Measurements from ENCODE around the gene MRM3. TPM values are rescaled to one million over a fixed set of nuclear protein-coding genes. Genes with fewer than 3 reads are reported as not detected.

MRM3 gene, protein sequence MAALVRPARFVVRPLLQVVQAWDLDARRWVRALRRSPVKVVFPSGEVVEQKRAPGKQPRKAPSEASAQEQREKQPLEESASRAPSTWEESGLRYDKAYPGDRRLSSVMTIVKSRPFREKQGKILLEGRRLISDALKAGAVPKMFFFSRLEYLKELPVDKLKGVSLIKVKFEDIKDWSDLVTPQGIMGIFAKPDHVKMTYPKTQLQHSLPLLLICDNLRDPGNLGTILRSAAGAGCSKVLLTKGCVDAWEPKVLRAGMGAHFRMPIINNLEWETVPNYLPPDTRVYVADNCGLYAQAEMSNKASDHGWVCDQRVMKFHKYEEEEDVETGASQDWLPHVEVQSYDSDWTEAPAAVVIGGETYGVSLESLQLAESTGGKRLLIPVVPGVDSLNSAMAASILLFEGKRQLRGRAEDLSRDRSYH
- 16.0 TPM for polyA plus RNA-seq (2013)

DNA sequence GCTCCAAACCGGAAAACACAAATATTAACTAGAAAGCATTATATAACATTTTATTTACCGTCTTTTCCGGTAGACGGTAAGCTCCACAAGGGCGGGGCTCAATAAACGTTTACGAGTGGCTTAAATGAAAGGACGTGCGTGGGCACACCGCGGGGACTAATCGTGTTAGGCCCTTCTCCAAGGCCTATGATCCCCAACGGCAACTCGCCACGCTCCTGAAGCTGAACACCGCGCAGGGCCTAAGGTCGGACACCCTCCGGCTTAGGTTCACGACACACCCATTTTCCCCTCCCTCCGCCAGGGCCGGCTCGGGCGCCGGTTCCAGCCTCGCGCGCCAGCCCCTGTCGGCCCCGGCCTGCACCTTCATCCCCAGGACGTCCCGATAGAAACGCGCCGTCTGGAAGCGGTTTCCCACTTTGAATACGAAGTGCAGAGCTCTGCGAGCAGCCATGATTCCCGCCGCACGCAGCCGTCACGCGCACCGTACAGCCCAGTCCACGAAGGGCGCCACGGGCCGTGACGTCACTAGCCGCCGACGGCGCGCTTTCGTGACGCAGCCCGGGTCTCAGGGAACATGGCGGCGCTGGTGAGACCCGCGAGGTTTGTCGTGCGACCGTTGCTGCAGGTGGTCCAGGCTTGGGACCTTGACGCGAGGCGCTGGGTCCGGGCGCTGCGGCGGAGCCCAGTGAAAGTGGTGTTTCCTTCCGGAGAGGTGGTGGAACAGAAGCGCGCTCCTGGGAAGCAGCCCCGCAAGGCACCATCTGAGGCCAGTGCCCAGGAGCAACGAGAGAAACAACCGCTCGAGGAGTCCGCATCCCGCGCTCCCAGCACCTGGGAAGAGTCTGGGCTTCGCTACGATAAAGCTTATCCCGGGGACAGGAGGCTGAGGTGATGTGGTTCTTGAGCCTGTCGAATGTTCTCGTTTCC, at the start of gene MRM3, which contains the start of gene GLOD4:
MRM3 (plus strand) TSS at position 549 of the 927 bp plus-strand sequence; CDS start at position 575, 26 bp downstream.
GLOD4 (minus strand) TSS at position 476 of the 927 bp plus-strand sequence; CDS start at position 451, 25 bp downstream.
- Histone ChIP-seq H3K4me1 (ENCODE audit: control extremely low read depth in 1 of 4, control insufficient read depth in 4 of 4, insufficient read depth in 4 of 4, low read length in 3 of 4) (peaks cover 11 to 29% (median 15%) of the 10 kb centered on the region in 4 experiments), H3K9me3 (ENCODE audit: control extremely low read depth in 1 of 5, control insufficient read depth in 4 of 5, insufficient read depth in 2 of 5, low read depth in 1 of 5, low read length in 4 of 5) (no peaks in the 10 kb centered on the region), H3K27ac (ENCODE audit: insufficient read depth in 1 of 2, low read depth in 1 of 2, low read length in 2 of 2, poor library complexity in 1 of 2, severe bottlenecking in 2 of 2) (peak within 1 kb of the TSS; percentile 81 to 92), H3K4me3 (ENCODE audit: control insufficient read depth in 1 of 7, extremely low read depth in 1 of 7, insufficient read depth in 4 of 7, low read depth in 2 of 7, low read length in 6 of 7) (peak within 1 kb of the TSS; percentile 89 to 100 (median 99)), H3K27me3 (replicated peaks in 2 of 5; ENCODE audit: control insufficient read depth in 4 of 5, insufficient read depth in 5 of 5, low read length in 4 of 5) (no peaks in the 10 kb centered on the region), H3K36me3 (ENCODE audit: control insufficient read depth in 4 of 4, insufficient read depth in 4 of 4, low read length in 3 of 4) (peaks cover 12 to 31% (median 17%) of the 10 kb centered on the region in 4 experiments)
- ChIA-PET CTCF (interaction anchor here (1.3 to 2.7 kb wide), 8 partner anchors 10 to 274 kb away, joined by 3 to 6 read pairs (median 5); partner anchors contain the start of gene TIMM22), POLR2A (interaction anchor here (0.6 to 1.4 kb wide), 7 partner anchors 10 to 532 kb away, joined by 3 to 4 read pairs (median 3); no protein-coding TSS in a partner anchor)
- WGBS (ENCODE audit: insufficient coverage): 0% methylated on average over 79 of the region's 87 CpGs
- DNase-seq: peak; percentile 91 to 94 (median 93)

DNA sequence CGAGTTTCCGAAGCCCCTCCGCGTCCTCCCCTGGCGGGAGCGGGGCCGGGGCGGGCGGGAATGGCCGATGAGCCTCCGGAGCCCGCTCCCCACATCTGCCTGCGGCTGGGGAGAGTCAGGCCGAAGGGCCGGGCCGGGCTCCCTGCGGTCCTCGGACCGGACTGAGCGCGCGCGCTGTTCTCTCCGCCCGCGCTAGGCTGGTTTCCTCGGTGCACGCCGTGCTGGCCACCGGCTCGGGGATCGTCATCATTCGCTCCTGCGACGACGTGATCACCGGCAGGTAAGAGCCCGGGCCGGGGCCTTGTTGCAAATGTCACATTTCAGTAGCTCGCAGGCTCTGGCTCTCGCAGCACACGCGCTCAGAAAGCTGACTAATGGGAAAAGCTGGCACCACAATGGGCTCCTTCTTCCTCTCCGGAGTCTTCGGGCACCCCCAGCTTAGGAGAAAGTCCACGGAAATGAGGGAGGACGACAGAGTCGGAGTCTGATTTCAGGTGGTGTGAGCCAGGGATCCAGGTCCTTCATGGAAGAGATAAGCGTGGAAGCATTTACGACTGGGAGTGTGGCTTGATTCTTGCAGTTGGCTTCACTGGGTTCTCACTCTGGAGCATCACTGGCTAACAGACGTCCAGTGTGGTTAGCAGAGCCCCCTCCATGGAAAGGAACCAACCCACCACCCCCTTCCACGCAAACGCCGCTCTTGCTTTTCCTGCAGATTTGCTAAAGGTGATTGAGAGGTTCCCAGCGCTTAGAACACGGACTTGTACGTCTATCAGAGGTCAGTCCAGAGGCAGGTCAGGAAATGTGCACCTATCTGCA, 49.0 kb upstream of the MRM3 start:
- H3K27me3 ChIP-seq (replicated peaks in 2 of 5; ENCODE audit: control insufficient read depth in 4 of 5, insufficient read depth in 5 of 5, low read length in 4 of 5): no peaks in the 10 kb centered on the region
- peaks cover 0 to 15% (median 2%) of the 10 kb centered on the region in 4 experiments for H3K36me3 ChIP-seq (ENCODE audit: control insufficient read depth in 4 of 4, insufficient read depth in 4 of 4, low read length in 3 of 4)
- no peaks in the 10 kb centered on the region for H3K9me3 ChIP-seq (ENCODE audit: control extremely low read depth in 1 of 5, control insufficient read depth in 4 of 5, insufficient read depth in 2 of 5, low read depth in 1 of 5, low read length in 4 of 5)
- 6% methylated on average over 55 of the region's 57 CpGs for WGBS (ENCODE audit: insufficient coverage)
- no peak overlapping the region for H3K27ac ChIP-seq (ENCODE audit: insufficient read depth in 1 of 2, low read depth in 1 of 2, low read length in 2 of 2, poor library complexity in 1 of 2, severe bottlenecking in 2 of 2)
- ChIA-PET POLR2A (no interaction called here), CTCF (no interaction called here)
- DNase-seq: peak in 2 of 3 donors; percentile 46 to 61
- H3K4me3 ChIP-seq (ENCODE audit: control insufficient read depth in 1 of 7, extremely low read depth in 1 of 7, insufficient read depth in 4 of 7, low read depth in 2 of 7, low read length in 6 of 7): peak overlapping the region; percentile 46 to 81 (median 63)
- peaks cover 0 to 18% (median 17%) of the 10 kb centered on the region in 4 experiments for H3K4me1 ChIP-seq (ENCODE audit: control extremely low read depth in 1 of 4, control insufficient read depth in 4 of 4, insufficient read depth in 4 of 4, low read length in 3 of 4)

DNA sequence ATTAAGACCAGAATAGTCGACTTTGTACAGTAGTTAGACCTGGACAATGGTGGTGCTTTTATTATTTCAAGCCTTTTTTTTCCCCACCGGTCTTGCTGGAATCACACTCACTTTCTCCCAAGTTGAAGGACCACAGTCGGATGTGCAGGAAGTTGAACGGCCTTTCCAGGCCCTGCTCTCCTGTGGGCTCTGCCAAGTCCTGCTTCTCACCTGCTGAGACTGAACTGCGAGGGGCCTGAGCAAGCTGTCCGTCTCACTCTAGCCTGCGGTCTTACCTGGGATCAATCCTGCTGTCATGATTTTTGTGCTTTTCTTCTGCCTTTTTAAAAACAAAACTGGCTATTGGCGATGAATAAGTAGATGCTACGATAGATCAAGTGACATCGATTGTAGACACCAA, 48.4 kb upstream of the MRM3 start:
- ChIA-PET CTCF (no interaction called here), POLR2A (no interaction called here)
- 80% methylated on average over 9 of the region's 10 CpGs for WGBS (ENCODE audit: insufficient coverage)

DNA sequence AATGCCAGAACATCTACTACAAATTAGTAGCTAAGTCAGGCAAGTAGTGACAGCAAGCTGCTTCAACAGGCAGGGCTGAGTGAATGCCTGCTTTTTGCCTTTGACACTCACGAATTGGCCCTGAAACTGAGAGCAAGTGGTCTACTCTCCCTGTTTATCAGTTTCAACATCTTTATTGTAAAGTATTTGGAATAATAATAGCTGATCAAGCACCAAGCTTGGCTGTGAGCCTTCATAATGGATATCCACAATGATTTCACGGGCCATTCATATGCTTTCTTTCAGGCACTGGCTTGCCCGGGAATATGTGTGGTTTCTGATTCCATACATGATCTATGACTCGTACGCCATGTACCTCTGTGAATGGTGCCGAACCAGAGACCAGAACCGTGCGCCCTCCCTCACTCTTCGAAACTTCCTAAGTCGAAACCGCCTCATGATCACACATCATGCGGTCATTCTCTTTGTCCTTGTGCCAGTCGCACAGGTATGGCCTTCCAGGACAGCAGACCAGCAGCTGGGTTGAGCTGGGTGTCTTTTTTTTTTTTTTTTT, 44.5 kb upstream of the MRM3 start:
- Histone ChIP-seq H3K4me1 (ENCODE audit: control extremely low read depth in 1 of 4, control insufficient read depth in 4 of 4, insufficient read depth in 4 of 4, low read length in 3 of 4) (peaks cover 11 to 25% (median 24%) of the 10 kb centered on the region in 4 experiments), H3K36me3 (ENCODE audit: control insufficient read depth in 4 of 4, insufficient read depth in 4 of 4, low read length in 3 of 4) (peaks cover 3 to 41% (median 16%) of the 10 kb centered on the region in 4 experiments), H3K9me3 (ENCODE audit: control extremely low read depth in 1 of 5, control insufficient read depth in 4 of 5, insufficient read depth in 2 of 5, low read depth in 1 of 5, low read length in 4 of 5) (no peaks in the 10 kb centered on the region), H3K4me3 (ENCODE audit: control insufficient read depth in 1 of 7, extremely low read depth in 1 of 7, insufficient read depth in 4 of 7, low read depth in 2 of 7, low read length in 6 of 7) (no peak overlapping the region), H3K27ac (ENCODE audit: insufficient read depth in 1 of 2, low read depth in 1 of 2, low read length in 2 of 2, poor library complexity in 1 of 2, severe bottlenecking in 2 of 2) (no peak overlapping the region), H3K27me3 (replicated peaks in 2 of 5; ENCODE audit: control insufficient read depth in 4 of 5, insufficient read depth in 5 of 5, low read length in 4 of 5) (no peaks in the 10 kb centered on the region)
- DNase-seq: no peak
- POLR2A ChIA-PET: no interaction called here
- WGBS (ENCODE audit: insufficient coverage): 99% methylated on average over 8 of the region's 13 CpGs
- CTCF ChIA-PET: interaction anchor here (0.9 to 1.1 kb wide), 3 partner anchors 11 to 15 kb away, joined by 3 read pairs; no protein-coding TSS in a partner anchor

More for the DNA sequence above, 48.4 kb upstream of the MRM3 start:
- H3K4me3 ChIP-seq (ENCODE audit: control insufficient read depth in 1 of 7, extremely low read depth in 1 of 7, insufficient read depth in 4 of 7, low read depth in 2 of 7, low read length in 6 of 7): peak overlapping the region in 5 of 7 experiments; percentile 46 to 81 (median 70)
- H3K36me3 ChIP-seq (ENCODE audit: control insufficient read depth in 4 of 4, insufficient read depth in 4 of 4, low read length in 3 of 4): peaks cover 0 to 20% (median 2%) of the 10 kb centered on the region in 4 experiments
- no peaks in the 10 kb centered on the region for H3K27me3 ChIP-seq (replicated peaks in 2 of 5; ENCODE audit: control insufficient read depth in 4 of 5, insufficient read depth in 5 of 5, low read length in 4 of 5)
- no peaks in the 10 kb centered on the region for H3K9me3 ChIP-seq (ENCODE audit: control extremely low read depth in 1 of 5, control insufficient read depth in 4 of 5, insufficient read depth in 2 of 5, low read depth in 1 of 5, low read length in 4 of 5)
- peaks cover 0 to 18% (median 17%) of the 10 kb centered on the region in 4 experiments for H3K4me1 ChIP-seq (ENCODE audit: control extremely low read depth in 1 of 4, control insufficient read depth in 4 of 4, insufficient read depth in 4 of 4, low read length in 3 of 4)
- no peak for DNase-seq
- H3K27ac ChIP-seq (ENCODE audit: insufficient read depth in 1 of 2, low read depth in 1 of 2, low read length in 2 of 2, poor library complexity in 1 of 2, severe bottlenecking in 2 of 2): no peak overlapping the region

DNA sequence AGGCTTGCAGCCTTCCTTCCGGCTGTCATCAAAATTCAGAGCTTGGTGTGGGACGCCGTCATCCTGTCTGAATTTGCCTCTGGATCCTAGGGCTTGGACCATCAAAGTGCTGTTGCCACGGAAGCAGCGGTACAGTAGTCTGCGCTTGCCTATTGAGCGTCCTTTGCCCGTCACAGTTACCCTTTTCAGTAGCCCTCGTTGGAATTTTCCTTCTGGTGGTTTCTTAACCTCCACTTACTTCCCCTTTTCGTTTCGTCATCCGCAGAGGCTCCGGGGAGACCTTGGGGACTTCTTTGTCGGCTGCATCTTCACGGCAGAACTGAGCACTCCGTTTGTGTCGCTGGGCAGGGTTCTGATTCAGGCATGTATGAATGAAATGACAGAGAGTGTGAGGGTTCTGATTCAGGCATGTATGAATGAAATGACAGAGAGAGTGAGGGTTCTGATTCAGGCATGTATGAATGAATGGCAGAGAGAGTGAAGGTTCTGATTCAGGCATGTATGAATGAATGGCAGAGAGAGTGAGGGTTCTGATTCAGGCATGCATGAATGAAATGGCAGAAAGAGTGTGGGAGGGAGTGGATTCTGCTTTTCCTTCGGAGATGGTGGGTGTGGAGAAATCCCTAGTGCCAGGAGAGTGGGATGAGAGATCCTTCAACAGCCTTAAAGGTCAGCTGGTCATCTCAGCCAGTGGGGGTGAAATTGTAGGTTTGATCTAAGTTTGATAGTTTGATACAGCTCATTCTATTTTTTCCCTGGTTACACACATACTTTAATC, 41.7 kb upstream of the MRM3 start:
- Histone ChIP-seq H3K27ac (ENCODE audit: insufficient read depth in 1 of 2, low read depth in 1 of 2, low read length in 2 of 2, poor library complexity in 1 of 2, severe bottlenecking in 2 of 2) (no peak overlapping the region), H3K9me3 (ENCODE audit: control extremely low read depth in 1 of 5, control insufficient read depth in 4 of 5, insufficient read depth in 2 of 5, low read depth in 1 of 5, low read length in 4 of 5) (no peaks in the 10 kb centered on the region), H3K4me1 (ENCODE audit: control extremely low read depth in 1 of 4, control insufficient read depth in 4 of 4, insufficient read depth in 4 of 4, low read length in 3 of 4) (peaks cover 11 to 13% (median 13%) of the 10 kb centered on the region in 4 experiments), H3K4me3 (ENCODE audit: control insufficient read depth in 1 of 7, extremely low read depth in 1 of 7, insufficient read depth in 4 of 7, low read depth in 2 of 7, low read length in 6 of 7) (peak overlapping the region in 2 of 7 experiments; percentile 37), H3K36me3 (ENCODE audit: control insufficient read depth in 4 of 4, insufficient read depth in 4 of 4, low read length in 3 of 4) (peaks cover 10 to 66% (median 37%) of the 10 kb centered on the region in 4 experiments), H3K27me3 (replicated peaks in 2 of 5; ENCODE audit: control insufficient read depth in 4 of 5, insufficient read depth in 5 of 5, low read length in 4 of 5) (no peaks in the 10 kb centered on the region)
- CTCF ChIA-PET: interaction anchor here (1.0 to 1.1 kb wide), 2 partner anchors 10 to 12 kb away, joined by 3 to 6 read pairs; no protein-coding TSS in a partner anchor
- WGBS (ENCODE audit: insufficient coverage): 2% methylated on average over 17 of the region's 18 CpGs
- POLR2A ChIA-PET: no interaction called here
- DNase-seq: peak; percentile 85 to 92 (median 92)

Data from common myeloid progenitor, CD34-positive (primary cell).